Vagina (tissue), 2 donors: Measurements from ENCODE around the gene OR12D2.

Experiments
- CTCF ChIP-seq, 3 experiments: fragments of 450-650 bp in 2 of 3; fragments of 200-600 bp in 1 of 3; sonication (generic) in 1 of 3; IDR thresholded peaks; one replicate each; pipeline ENCODE4 v1.5.1; 2017 to 2019; ENCODE audit warnings: antibody characterized with exemption in 3 of 3, mild to moderate bottlenecking in 2 of 3, moderate library complexity in 2 of 3
- POLR2AphosphoS5 ChIP-seq, 2 donors: sonication (generic); formaldehyde crosslinking; IDR thresholded peaks; one replicate each; pipeline ENCODE4 v1.9.0; 2017; ENCODE audit warnings: antibody characterized with exemption in 2 of 2, mild to moderate bottlenecking in 2 of 2, low read depth in 1 of 2; ENCODE audit not compliant: insufficient read depth in 1 of 2

GRCh38 chr6:29425075-29425474 lies 29.6 kb downstream of the OR12D2 start:
- TF ChIP-seq CTCF (IDR thresholded peaks at IDR 0.05) (no peak), POLR2AphosphoS5 (IDR thresholded peaks at IDR 0.05; ENCODE audit: insufficient read depth in 1 of 2, low read depth in 1 of 2) (no peak)
